GM12875 (cell line): ENCODE data around the gene CAV3.

Source experiments
- H3K4me3 ChIP-seq: one replicate; pipeline ENCODE4 v1.5.1; 2011; ENCODE audit warnings: low read depth, low read length, control low read depth
- TF ChIP-seq, protein P1 (sequence below): IDR thresholded peaks from 2 replicates; pipeline ENCODE4 v1.5.1; 2011; ENCODE audit warnings: low read depth, mild to moderate bottlenecking, control low read depth, inconsistent platforms, low read length, moderate library complexity, borderline replicate concordance; ENCODE audit not compliant: insufficient read depth

CAV3 gene

DNA sequence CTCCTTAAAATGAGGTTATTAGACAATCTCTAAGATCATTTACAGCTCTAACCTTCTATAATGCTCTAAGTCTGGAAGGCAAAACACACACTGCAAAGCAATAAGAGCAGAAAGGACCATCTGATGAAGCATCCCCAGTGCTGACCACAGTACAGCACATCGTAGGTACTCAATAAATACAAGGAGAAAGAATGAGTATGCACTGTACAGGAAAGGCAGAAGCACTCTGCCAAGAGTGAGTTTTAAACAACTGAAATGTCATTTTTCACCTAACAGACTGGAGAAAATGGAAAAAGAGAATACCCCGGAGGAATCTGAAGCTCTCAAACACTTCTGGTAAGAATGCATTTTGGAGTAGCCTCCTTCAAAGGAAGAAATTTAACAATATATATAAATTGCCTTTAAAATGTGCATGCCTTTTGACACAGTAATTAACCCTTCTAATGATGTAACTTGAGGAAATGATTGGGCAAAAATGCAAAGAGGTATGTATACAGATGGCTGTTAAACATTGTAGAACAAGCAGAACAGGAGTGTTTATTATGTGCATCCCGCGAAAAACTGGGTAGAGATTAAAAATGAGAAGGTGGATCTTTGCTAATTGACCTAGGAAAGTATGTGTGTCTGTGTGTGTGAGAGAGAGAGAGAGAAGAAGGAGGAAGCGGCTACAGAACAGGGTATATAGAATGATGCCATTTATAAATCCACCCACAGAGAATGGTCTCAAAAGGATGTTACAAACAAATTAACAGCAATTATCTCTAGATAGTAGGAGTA lies 43.8 kb downstream of the CAV3 start:
- H3K4me3 ChIP-seq = no peak overlapping the region
- TF ChIP-seq, protein P1, sequence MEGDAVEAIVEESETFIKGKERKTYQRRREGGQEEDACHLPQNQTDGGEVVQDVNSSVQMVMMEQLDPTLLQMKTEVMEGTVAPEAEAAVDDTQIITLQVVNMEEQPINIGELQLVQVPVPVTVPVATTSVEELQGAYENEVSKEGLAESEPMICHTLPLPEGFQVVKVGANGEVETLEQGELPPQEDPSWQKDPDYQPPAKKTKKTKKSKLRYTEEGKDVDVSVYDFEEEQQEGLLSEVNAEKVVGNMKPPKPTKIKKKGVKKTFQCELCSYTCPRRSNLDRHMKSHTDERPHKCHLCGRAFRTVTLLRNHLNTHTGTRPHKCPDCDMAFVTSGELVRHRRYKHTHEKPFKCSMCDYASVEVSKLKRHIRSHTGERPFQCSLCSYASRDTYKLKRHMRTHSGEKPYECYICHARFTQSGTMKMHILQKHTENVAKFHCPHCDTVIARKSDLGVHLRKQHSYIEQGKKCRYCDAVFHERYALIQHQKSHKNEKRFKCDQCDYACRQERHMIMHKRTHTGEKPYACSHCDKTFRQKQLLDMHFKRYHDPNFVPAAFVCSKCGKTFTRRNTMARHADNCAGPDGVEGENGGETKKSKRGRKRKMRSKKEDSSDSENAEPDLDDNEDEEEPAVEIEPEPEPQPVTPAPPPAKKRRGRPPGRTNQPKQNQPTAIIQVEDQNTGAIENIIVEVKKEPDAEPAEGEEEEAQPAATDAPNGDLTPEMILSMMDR = no peak

DNA sequence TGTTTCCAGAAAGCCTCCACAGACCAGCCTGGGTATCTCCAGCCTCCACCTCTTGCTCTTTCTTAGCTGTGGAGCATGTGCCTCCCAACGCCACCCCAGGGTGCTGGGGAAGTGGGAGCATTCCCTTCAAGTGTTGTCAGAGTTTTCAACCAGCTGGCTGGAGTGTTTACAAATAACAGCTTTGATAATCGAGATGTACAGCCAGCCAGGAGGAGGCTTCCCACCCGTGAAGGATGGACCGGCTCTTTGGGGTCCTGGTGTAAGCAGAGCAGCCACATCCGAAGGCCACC lies 44.3 kb downstream of the CAV3 start:
- TF ChIP-seq, protein P1 = no peak
- H3K4me3 ChIP-seq = no peak overlapping the region

DNA sequence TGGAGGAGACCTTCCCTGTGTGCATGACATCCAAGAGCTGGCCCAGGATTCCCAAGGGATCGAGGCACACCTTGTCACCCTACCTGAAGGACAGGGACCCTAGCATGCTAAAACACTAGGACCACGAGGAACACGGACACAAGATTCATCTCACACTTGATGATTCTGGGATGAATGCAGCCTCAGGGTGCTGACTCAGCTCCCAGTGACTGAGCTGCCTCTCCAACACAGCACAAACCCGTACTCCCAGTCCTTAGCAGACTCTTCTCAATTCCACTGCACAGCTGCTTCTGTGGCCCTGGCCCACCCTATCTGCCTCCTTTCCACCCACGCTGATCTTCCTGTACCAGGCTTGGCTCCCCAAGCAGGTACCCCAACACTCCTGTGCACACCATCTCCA lies 44.9 kb downstream of the CAV3 start:
- TF ChIP-seq, protein P1 = no peak
- H3K4me3 ChIP-seq = no peak overlapping the region

DNA sequence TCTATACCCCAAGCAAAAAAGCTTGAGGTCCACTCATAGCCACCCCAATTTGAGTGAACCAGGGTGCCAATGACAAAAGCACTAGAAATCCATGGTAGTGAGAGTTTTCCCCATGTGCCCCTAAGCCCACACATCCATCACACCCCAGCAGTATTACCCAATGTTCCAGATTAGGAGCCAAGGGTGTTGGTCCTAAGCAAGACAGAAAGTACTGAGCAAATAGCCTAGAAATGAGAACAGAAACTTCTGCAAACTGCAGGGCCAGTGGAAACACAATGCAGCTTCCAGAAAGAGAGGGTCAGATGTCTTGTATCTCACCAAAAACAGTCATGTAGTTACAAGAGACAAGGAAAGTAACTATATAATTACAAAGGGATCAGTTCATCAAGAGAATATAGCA lies 46.7 kb downstream of the CAV3 start:
- TF ChIP-seq, protein P1 = no peak
- no peak overlapping the region for H3K4me3 ChIP-seq

DNA sequence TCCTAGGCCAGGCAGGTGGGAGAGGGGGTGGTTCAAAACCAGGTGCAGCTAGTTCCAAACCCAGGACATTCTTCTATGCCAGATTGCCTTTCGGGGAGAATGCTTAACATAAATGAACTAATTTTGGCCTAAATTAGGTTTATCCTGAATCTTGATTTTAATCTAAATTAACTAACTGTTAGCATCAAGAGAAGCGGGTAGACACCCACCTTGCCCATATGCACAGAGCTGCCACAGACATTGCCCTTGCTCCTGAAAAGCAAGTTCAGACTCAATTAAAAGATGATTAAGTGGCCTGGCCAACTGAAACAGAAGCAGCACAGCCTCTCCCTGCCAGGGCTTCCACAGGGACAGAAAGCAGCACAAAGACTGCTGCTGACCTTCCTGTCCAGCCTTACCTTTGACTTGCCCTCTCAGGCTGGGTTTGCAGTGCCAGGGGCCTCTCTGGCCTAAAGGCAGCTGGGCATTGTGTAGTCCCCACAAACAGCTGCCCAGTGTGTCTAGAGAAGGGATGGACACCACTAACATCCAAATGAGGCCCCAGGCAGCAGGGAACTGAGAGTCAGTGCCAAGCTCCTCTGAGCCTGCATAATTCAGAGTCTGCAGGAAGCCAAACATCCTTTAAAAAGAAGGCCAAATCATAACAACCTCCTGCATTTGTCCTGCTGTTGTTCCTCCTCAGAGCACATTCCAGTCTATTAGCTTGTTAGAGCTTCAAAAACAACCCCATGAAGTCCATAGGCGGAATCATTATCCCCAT lies 51.3 kb downstream of the CAV3 start:
- H3K4me3 ChIP-seq = no peak overlapping the region
- TF ChIP-seq, protein P1 = no peak

DNA sequence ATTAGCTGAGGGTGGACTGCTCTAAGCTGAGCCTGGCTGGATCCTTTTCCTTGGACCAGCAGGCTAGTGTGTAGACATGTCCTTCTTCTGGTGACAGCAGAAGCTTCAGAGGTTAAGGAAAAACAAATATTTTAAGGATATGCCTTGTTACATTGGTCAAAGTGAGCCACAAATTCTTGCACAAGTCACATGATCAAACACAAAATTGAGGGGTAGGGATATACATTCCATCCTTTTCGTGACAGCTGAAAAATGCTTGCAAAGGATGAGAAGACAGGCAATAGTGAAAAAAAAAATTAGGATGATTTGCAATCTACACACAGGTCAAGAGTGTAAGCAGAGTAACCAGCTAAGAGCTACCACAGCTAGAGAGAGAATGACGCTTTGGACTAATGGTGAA lies 56.9 kb downstream of the CAV3 start:
- TF ChIP-seq, protein P1 = no peak
- no peak overlapping the region for H3K4me3 ChIP-seq

DNA sequence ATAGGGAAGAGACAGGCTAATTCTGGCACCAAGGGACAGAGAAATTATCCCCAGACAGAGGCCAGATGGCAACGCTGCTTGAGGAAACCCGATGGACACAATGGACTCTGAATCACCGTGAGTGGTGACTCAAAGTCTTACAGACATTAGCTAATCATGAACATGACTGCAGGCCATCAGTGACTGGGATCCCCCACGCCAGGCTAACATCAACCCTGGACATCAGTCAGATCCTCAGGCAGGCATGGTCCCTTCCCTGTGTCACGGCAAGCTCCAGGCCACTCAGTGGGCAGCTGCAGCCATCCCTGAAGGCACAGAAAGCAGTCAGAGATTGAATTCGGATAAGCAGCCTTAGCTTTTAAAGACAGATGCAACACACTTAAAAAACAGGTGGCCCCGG lies 59.6 kb downstream of the CAV3 start:
- TF ChIP-seq, protein P1 = no peak
- no peak overlapping the region for H3K4me3 ChIP-seq
